Hepatocyte (in vitro differentiated cells): ENCODE measurements around the gene ZNF205. TPM values are rescaled to one million over a fixed set of nuclear protein-coding genes. Genes with fewer than 3 reads are reported as not detected.

Experiments
- DNase-seq: peaks from one replicate; pipeline ENCODE4 v3.0.0-alpha.2; 2016; ENCODE audit warnings: low spot score
- H2AFZ ChIP-seq: fragments of 200-600 bp; sonication (generic); 2 replicates; pipeline ENCODE4 v1.6.0; 2016; ENCODE audit warnings: antibody characterized with exemption, mild to moderate bottlenecking
- H3K27ac ChIP-seq: fragments of 200-600 bp; sonication (generic); 2 replicates; pipeline ENCODE4 v1.5.1; 2016; ENCODE audit warnings: mild to moderate bottlenecking
- H3K27me3 ChIP-seq: fragments of 200-600 bp; sonication (generic); 2 replicates; pipeline ENCODE4 v1.6.1; 2016
- H3K36me3 ChIP-seq: fragments of 200-600 bp; sonication (generic); replicated peaks from 2 replicates; pipeline ENCODE4 v1.5.1; 2016; ENCODE audit warnings: low read depth; ENCODE audit not compliant: insufficient read depth
- H3K4me1 ChIP-seq: fragments of 200-600 bp; sonication (generic); 2 replicates; pipeline ENCODE4 v1.5.1; 2016; ENCODE audit warnings: mild to moderate bottlenecking, moderate library complexity; ENCODE audit not compliant: insufficient read depth
- H3K4me2 ChIP-seq: fragments of 200-600 bp; sonication (generic); 2 replicates; pipeline ENCODE4 v1.6.0; 2016
- H3K4me3 ChIP-seq: fragments of 200-600 bp; sonication (generic); 2 replicates; pipeline ENCODE4 v1.5.1; 2016; ENCODE audit warnings: mild to moderate bottlenecking
- H3K79me2 ChIP-seq: fragments of 200-600 bp; sonication (generic); 2 replicates; pipeline ENCODE4 v1.6.0; 2017; ENCODE audit warnings: mild to moderate bottlenecking
- H3K9me2 ChIP-seq: fragments of 200-600 bp; sonication (generic); replicated peaks from 2 replicates; pipeline ENCODE4 v1.6.0; 2017; ENCODE audit warnings: mild to moderate bottlenecking; ENCODE audit not compliant: insufficient read depth
- H3K9me3 ChIP-seq: fragments of 200-600 bp; sonication (generic); 2 replicates; pipeline ENCODE4 v1.5.1; 2016; ENCODE audit warnings: low read depth, mild to moderate bottlenecking
- H4K20me1 ChIP-seq: fragments of 200-600 bp; sonication (generic); 2 replicates; pipeline ENCODE4 v1.6.0; 2016; ENCODE audit warnings: mild to moderate bottlenecking; ENCODE audit not compliant: insufficient read depth, poor library complexity, severe bottlenecking
- CTCF ChIP-seq: fragments of 200-600 bp; sonication (generic); IDR thresholded peaks from 2 replicates; pipeline ENCODE4 v1.5.1; 2016; ENCODE audit warnings: antibody characterized with exemption, mild to moderate bottlenecking; ENCODE audit not compliant: poor library complexity
- EZH2 ChIP-seq: fragments of 200-600 bp; sonication (generic); IDR thresholded peaks from 2 replicates; pipeline ENCODE4 v1.6.1; 2016; ENCODE audit warnings: antibody characterized with exemption, mild to moderate bottlenecking, borderline replicate concordance
- EZH2phosphoT487 ChIP-seq: fragments of 200-600 bp; sonication (generic); IDR thresholded peaks from one replicate; pipeline ENCODE4 v1.6.1; 2018; ENCODE audit warnings: antibody characterized with exemption, mild to moderate bottlenecking, low read depth, moderate library complexity; ENCODE audit not compliant: unreplicated experiment, severe bottlenecking
- WGBS: methylation state at CpG from one replicate; pipeline ENCODE4 v1.1.6; 2016; ENCODE audit warnings: low lambda C conversion rate; ENCODE audit errors: missing lambda C conversion rate; 5-methylcytosine and 5-hydroxymethylcytosine counted together
- polyA plus RNA-seq: library from polyadenylated mRNA; unstranded; fragments of >200 nt; fragmentation: Nextera tagmentation; extraction: Ambion mirVana; gene quantifications from 2 replicates; pipeline ENCODE4 v1.2.1, GENCODE V29; 2016
- total RNA-seq: library from RNA; depleted of rRNA; stranded (reverse); fragments of >200 nt; gene quantifications from 2 replicates; pipeline ENCODE4 v1.2.3, GENCODE V29; 2014

The ZNF205 gene
- total and polyA plus RNA-seq, 2 experiments from 2014 or later = 12.3 to 12.6 TPM

- H3K9me2 ChIP-seq = no peaks in the 10 kb centered on the region
- no peaks in the 10 kb centered on the region for H3K9me3 ChIP-seq
- no peaks in the 10 kb centered on the region for H3K79me2 ChIP-seq
- H2AFZ ChIP-seq = peak overlapping the region; percentile 57
- DNase-seq = no peak
- H3K27ac ChIP-seq = peak overlapping the region; percentile 86
- WGBS = under 1% methylated on average over 27 of the region's 27 CpGs
- H3K27me3 ChIP-seq = no peaks in the 10 kb centered on the region
- no peaks in the 10 kb centered on the region for H3K36me3 ChIP-seq
- peak overlapping the region; percentile 82 for H3K4me3 ChIP-seq
- TF ChIP-seq EZH2 = no peak
- TF ChIP-seq CTCF = no peak
- TF ChIP-seq EZH2phosphoT487 = no peak
- peak overlapping the region; percentile 94 for H3K4me2 ChIP-seq
- H4K20me1 ChIP-seq = no peaks in the 10 kb centered on the region
- H3K4me1 ChIP-seq = no peaks in the 10 kb centered on the region
Measured at GRCh38 chr16:3158026-3158509, 45.7 kb downstream of the ZNF205 start.

- WGBS = 3% methylated on average over 61 of the region's 70 CpGs
- no peak for TF ChIP-seq EZH2phosphoT487
- TF ChIP-seq EZH2 = no peak
- no peak for TF ChIP-seq CTCF
- no peaks in the 10 kb centered on the region for H4K20me1 ChIP-seq
- peak overlapping the region; percentile 97 for H2AFZ ChIP-seq
- H3K9me2 ChIP-seq = no peaks in the 10 kb centered on the region
- H3K4me2 ChIP-seq = peak overlapping the region; percentile 94
- H3K36me3 ChIP-seq = no peaks in the 10 kb centered on the region
- no peaks in the 10 kb centered on the region for H3K27me3 ChIP-seq
- H3K4me1 ChIP-seq = no peaks in the 10 kb centered on the region
- peak overlapping the region; percentile 82 for H3K4me3 ChIP-seq
- H3K79me2 ChIP-seq = no peaks in the 10 kb centered on the region
- DNase-seq = peak; percentile 94
- no peaks in the 10 kb centered on the region for H3K9me3 ChIP-seq
- H3K27ac ChIP-seq = peak overlapping the region; percentile 94
Measured at GRCh38 chr16:3158510-3159314, 46.3 kb downstream of the ZNF205 start.

- no peaks in the 10 kb centered on the region for H3K9me3 ChIP-seq
- no peak overlapping the region for H3K27ac ChIP-seq
- no peaks in the 10 kb centered on the region for H3K79me2 ChIP-seq
- no peaks in the 10 kb centered on the region for H3K36me3 ChIP-seq
- TF ChIP-seq EZH2 (no peak), EZH2phosphoT487 (no peak), CTCF (no peak)
- no peaks in the 10 kb centered on the region for H3K9me2 ChIP-seq
- DNase-seq = no peak
- no peaks in the 10 kb centered on the region for H3K27me3 ChIP-seq
- no peaks in the 10 kb centered on the region for H4K20me1 ChIP-seq
- H2AFZ ChIP-seq = no peak overlapping the region
- no peak overlapping the region for H3K4me3 ChIP-seq
- 92% methylated on average over 35 of the region's 36 CpGs for WGBS
- H3K4me2 ChIP-seq = no peak overlapping the region
- peaks cover 4% of the 10 kb centered on the region for H3K4me1 ChIP-seq
Measured at GRCh38 chr16:3161235-3162018, 49.0 kb downstream of the ZNF205 start.
